ENCODE results near the gene GPR78. TPM values are rescaled to one million over a fixed set of nuclear protein-coding genes. Genes with fewer than 3 reads are reported as not detected.

GPR78 gene
- total and polyA plus RNA-seq, 2 of the 13 experiments (the other 11 are each of a cell fraction or from before 2014, with no cell fraction given), result 0.01 to 0.07 TPM

GRCh38 chr4:8552024-8552423, 28.2 kb upstream of the GPR78 start:
- Histone ChIP-seq H3K9me3 (ENCODE audit: low read length) (no peaks in the 10 kb centered on the region), H3K9ac (ENCODE audit: insufficient read depth, low read depth, low read length) (no peak overlapping the region), H3K4me2 (ENCODE audit: low read depth, low read length) (no peak overlapping the region), H3K27ac (ENCODE audit: extremely low read length, insufficient read depth, low read length) (no peak overlapping the region), H3K79me2 (ENCODE audit: insufficient read depth, low read length) (no peaks in the 10 kb centered on the region), H2AFZ (ENCODE audit: low read length) (no peak overlapping the region), H3K4me3 (replicated peaks in 1 of 3; ENCODE audit: insufficient read depth in 1 of 3, low read depth in 2 of 3, low read length in 3 of 3) (no peak overlapping the region), H3K27me3 (ENCODE audit: control insufficient read depth in 1 of 2, insufficient read depth in 2 of 2, low read length in 2 of 2) (peaks cover 4 to 13% of the 10 kb centered on the region in 2 experiments), H3K4me1 (ENCODE audit: insufficient read depth, low read length) (no peaks in the 10 kb centered on the region), H3K36me3 (replicated peaks in 1 of 2; ENCODE audit: control insufficient read depth in 1 of 2, insufficient read depth in 2 of 2, low read length in 2 of 2) (no peaks in the 10 kb centered on the region), H4K20me1 (ENCODE audit: insufficient read depth, low read length) (no peaks in the 10 kb centered on the region)
- in situ Hi-C loops (cut with HindIII; ENCODE audit: extremely low pct_ligation_motif_present, low pct_unique_long_range_greater_than_20kb), result no loop called here
- ATAC-seq (no peak), DNase-seq (ENCODE audit: low spot score) (no peak), FAIRE-seq (no peak)
- 35% methylated on average over 4 of the region's 4 CpGs for WGBS (ENCODE audit: low lambda C conversion rate)
- POLR2A ChIA-PET, result no interaction called here
- intact Hi-C loops (cut with micrococcal nuclease; ENCODE audit: unreplicated experiment), result no loop called here
- CTCF ChIA-PET (ENCODE audit: low intra/inter-chr PET ratio, low total read pairs), result no interaction called here
- no TSS peak for BruUV-seq (replicated peaks)
- TF ChIP-seq, protein P1, sequence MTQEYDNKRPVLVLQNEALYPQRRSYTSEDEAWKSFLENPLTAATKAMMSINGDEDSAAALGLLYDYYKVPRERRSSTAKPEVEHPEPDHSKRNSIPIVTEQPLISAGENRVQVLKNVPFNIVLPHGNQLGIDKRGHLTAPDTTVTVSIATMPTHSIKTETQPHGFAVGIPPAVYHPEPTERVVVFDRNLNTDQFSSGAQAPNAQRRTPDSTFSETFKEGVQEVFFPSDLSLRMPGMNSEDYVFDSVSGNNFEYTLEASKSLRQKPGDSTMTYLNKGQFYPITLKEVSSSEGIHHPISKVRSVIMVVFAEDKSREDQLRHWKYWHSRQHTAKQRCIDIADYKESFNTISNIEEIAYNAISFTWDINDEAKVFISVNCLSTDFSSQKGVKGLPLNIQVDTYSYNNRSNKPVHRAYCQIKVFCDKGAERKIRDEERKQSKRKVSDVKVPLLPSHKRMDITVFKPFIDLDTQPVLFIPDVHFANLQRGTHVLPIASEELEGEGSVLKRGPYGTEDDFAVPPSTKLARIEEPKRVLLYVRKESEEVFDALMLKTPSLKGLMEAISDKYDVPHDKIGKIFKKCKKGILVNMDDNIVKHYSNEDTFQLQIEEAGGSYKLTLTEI (CRISPR knock-in tag; conservative IDR thresholded peaks at IDR 0.05), result no peak
- TF ChIP-seq BCL6 (CRISPR knock-in tag; IDR thresholded peaks at IDR 0.05) (no peak), THAP9 (CRISPR knock-in tag; IDR thresholded peaks at IDR 0.05; ENCODE audit: borderline replicate concordance) (no peak), SMAD3 (CRISPR knock-in tag; IDR thresholded peaks at IDR 0.05) (no peak), ZNF850 (CRISPR knock-in tag; conservative IDR thresholded peaks at IDR 0.05) (no peak), FLYWCH1 (CRISPR knock-in tag; IDR thresholded peaks at IDR 0.05) (no peak), PITX1 (CRISPR knock-in tag; IDR thresholded peaks at IDR 0.05) (no peak), ZFP82 (CRISPR knock-in tag; IDR thresholded peaks at IDR 0.05; ENCODE audit: borderline replicate concordance) (no peak), ZKSCAN1 (IDR thresholded peaks at IDR 0.05; ENCODE audit: low read length) (no peak), ZNF260 (CRISPR knock-in tag; IDR thresholded peaks at IDR 0.05; ENCODE audit: borderline replicate concordance, low read depth) (no peak), BCLAF1 (IDR thresholded peaks at IDR 0.05) (no peak), ZNF225 (CRISPR knock-in tag; IDR thresholded peaks at IDR 0.05) (no peak), ATF5 (CRISPR knock-in tag; IDR thresholded peaks at IDR 0.05; ENCODE audit: low read depth) (no peak), RXRB (CRISPR knock-in tag; IDR thresholded peaks at IDR 0.05; ENCODE audit: borderline replicate concordance) (no peak)
- TF ChIP-seq, protein P2, sequence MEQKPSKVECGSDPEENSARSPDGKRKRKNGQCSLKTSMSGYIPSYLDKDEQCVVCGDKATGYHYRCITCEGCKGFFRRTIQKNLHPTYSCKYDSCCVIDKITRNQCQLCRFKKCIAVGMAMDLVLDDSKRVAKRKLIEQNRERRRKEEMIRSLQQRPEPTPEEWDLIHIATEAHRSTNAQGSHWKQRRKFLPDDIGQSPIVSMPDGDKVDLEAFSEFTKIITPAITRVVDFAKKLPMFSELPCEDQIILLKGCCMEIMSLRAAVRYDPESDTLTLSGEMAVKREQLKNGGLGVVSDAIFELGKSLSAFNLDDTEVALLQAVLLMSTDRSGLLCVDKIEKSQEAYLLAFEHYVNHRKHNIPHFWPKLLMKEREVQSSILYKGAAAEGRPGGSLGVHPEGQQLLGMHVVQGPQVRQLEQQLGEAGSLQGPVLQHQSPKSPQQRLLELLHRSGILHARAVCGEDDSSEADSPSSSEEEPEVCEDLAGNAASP (CRISPR knock-in tag; IDR thresholded peaks at IDR 0.05; ENCODE audit: borderline replicate concordance), result no peak
